Measurements from ENCODE around the gene NAV1. TPM values are rescaled to one million over a fixed set of nuclear protein-coding genes. Genes with fewer than 3 reads are reported as not detected.

Gene NAV1
- total and polyA plus RNA-seq, 9 of the 15 experiments (the other 6 are each of a cell fraction or from before 2014, with no cell fraction given) = 0.91 to 16.8 (median 3.2) TPM

- TF ChIP-seq THRA (IDR thresholded peaks at IDR 0.05) (no peak), ARID1B (IDR thresholded peaks at IDR 0.05) (peak; percentile 40; the same call in 1 of the 2 replicates), KAT7 (CRISPR knock-in tag; IDR thresholded peaks at IDR 0.05; ENCODE audit: borderline replicate concordance) (no peak), NR4A1 (CRISPR knock-in tag; IDR thresholded peaks at IDR 0.05) (no peak), NR4A1 (tag; IDR thresholded peaks at IDR 0.05) (peak; percentile 71; the same call in 1 of the 2 replicates), PCBP1 (IDR thresholded peaks at IDR 0.05; ENCODE audit: low read depth, low read length, poor library complexity, severe bottlenecking) (no peak), RBFOX2 (IDR thresholded peaks at IDR 0.05; ENCODE audit: low read depth, low read length) (peak; percentile 41; the same call in 1 of the 2 replicates), ETS1 (conservative IDR thresholded peaks at IDR 0.05; ENCODE audit: control insufficient read depth, low read depth, low read length) (no peak), ZZZ3 (IDR thresholded peaks at IDR 0.05) (no peak), DLX4 (CRISPR knock-in tag; IDR thresholded peaks at IDR 0.05) (no peak), C11orf30 (IDR thresholded peaks at IDR 0.05; ENCODE audit: low read depth) (no peak)
- TF ChIP-seq, protein P1, sequence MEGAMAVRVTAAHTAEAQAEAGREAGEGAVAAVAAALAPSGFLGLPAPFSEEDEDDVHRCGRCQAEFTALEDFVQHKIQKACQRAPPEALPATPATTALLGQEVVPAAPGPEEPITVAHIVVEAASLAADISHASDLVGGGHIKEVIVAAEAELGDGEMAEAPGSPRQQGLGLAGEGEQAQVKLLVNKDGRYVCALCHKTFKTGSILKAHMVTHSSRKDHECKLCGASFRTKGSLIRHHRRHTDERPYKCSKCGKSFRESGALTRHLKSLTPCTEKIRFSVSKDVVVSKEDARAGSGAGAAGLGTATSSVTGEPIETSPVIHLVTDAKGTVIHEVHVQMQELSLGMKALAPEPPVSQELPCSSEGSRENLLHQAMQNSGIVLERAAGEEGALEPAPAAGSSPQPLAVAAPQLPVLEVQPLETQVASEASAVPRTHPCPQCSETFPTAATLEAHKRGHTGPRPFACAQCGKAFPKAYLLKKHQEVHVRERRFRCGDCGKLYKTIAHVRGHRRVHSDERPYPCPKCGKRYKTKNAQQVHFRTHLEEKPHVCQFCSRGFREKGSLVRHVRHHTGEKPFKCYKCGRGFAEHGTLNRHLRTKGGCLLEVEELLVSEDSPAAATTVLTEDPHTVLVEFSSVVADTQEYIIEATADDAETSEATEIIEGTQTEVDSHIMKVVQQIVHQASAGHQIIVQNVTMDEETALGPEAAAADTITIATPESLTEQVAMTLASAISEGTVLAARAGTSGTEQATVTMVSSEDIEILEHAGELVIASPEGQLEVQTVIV (CRISPR knock-in tag; IDR thresholded peaks at IDR 0.05; ENCODE audit: borderline replicate concordance) = no peak
- TF ChIP-seq, protein P2, sequence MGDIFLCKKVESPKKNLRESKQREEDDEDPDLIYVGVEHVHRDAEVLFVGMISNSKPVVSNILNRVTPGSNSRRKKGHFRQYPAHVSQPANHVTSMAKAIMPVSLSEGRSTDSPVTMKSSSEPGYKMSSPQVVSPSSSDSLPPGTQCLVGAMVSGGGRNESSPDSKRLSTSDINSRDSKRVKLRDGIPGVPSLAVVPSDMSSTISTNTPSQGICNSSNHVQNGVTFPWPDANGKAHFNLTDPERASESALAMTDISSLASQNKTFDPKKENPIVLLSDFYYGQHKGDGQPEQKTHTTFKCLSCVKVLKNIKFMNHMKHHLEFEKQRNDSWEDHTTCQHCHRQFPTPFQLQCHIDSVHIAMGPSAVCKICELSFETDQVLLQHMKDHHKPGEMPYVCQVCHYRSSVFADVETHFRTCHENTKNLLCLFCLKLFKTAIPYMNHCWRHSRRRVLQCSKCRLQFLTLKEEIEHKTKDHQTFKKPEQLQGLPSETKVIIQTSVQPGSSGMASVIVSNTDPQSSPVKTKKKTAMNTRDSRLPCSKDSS (IDR thresholded peaks at IDR 0.05; ENCODE audit: low read depth, partially characterized antibody) = no peak
- TF ChIP-seq, protein P3, sequence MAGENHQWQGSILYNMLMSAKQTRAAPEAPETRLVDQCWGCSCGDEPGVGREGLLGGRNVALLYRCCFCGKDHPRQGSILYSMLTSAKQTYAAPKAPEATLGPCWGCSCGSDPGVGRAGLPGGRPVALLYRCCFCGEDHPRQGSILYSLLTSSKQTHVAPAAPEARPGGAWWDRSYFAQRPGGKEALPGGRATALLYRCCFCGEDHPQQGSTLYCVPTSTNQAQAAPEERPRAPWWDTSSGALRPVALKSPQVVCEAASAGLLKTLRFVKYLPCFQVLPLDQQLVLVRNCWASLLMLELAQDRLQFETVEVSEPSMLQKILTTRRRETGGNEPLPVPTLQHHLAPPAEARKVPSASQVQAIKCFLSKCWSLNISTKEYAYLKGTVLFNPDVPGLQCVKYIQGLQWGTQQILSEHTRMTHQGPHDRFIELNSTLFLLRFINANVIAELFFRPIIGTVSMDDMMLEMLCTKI (IDR thresholded peaks at IDR 0.05; ENCODE audit: partially characterized antibody) = no peak
- TF ChIP-seq, protein P4, sequence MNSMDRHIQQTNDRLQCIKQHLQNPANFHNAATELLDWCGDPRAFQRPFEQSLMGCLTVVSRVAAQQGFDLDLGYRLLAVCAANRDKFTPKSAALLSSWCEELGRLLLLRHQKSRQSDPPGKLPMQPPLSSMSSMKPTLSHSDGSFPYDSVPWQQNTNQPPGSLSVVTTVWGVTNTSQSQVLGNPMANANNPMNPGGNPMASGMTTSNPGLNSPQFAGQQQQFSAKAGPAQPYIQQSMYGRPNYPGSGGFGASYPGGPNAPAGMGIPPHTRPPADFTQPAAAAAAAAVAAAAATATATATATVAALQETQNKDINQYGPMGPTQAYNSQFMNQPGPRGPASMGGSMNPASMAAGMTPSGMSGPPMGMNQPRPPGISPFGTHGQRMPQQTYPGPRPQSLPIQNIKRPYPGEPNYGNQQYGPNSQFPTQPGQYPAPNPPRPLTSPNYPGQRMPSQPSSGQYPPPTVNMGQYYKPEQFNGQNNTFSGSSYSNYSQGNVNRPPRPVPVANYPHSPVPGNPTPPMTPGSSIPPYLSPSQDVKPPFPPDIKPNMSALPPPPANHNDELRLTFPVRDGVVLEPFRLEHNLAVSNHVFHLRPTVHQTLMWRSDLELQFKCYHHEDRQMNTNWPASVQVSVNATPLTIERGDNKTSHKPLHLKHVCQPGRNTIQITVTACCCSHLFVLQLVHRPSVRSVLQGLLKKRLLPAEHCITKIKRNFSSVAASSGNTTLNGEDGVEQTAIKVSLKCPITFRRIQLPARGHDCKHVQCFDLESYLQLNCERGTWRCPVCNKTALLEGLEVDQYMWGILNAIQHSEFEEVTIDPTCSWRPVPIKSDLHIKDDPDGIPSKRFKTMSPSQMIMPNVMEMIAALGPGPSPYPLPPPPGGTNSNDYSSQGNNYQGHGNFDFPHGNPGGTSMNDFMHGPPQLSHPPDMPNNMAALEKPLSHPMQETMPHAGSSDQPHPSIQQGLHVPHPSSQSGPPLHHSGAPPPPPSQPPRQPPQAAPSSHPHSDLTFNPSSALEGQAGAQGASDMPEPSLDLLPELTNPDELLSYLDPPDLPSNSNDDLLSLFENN (IDR thresholded peaks at IDR 0.05; ENCODE audit: low read depth in 2 of 2, low read length in 2 of 2) = peak; percentile 15 to 73; a peak in 1 of 4 replicates
Measured at GRCh38 chr1:201559679-201560162, 20.8 kb downstream of the NAV1 start (continued).

All from K562 (cell line).